Measurements from ENCODE around the gene SPATA22. TPM values are rescaled to one million over a fixed set of nuclear protein-coding genes. Genes with fewer than 3 reads are reported as not detected.
"Not testable (repeated sequence)": the region's sequence is repeated elsewhere in the genome, so short reads cannot be mapped to it uniquely, and the experiment has no call there.

SPATA22 gene
- total RNA-seq, 1 donor from 2014 or later = not detected

DNA sequence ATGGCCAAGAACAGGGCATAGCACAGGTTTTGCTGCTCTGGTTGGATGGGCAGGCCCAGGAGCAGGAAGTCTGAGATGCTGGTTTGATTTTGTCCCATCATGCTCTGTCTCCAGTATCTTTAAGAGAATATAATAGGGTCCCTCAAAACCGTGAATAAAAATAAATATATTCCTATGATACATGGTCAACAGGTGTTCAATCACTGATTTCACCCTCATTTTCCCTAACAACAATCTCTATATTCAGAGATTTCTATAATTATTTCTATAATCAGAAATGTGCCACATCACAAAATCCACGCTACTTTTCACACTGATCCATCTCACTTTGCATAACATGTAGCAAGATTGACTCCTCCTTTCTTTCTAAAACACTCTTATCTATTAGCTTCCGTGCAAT lies 37.9 kb downstream of the SPATA22 start, which contains the start of gene OR1E2:
TSS of gene OR1E2 (minus strand) at position 101 of the 400 bp plus-strand sequence. CDS start at position 101, 0 bp downstream.
- no peaks in the 10 kb centered on the region for H3K27me3 Mint-ChIP-seq (ENCODE audit: low read depth)
- H3K4me1 Mint-ChIP-seq = no peaks in the 10 kb centered on the region
- H3K4me3 Mint-ChIP-seq = no peak within 1 kb of the TSS
- no peak within 1 kb of the TSS for H3K27ac Mint-ChIP-seq
- H3K36me3 Mint-ChIP-seq = no peaks in the 10 kb centered on the region
- TF ChIP-seq, protein P1, sequence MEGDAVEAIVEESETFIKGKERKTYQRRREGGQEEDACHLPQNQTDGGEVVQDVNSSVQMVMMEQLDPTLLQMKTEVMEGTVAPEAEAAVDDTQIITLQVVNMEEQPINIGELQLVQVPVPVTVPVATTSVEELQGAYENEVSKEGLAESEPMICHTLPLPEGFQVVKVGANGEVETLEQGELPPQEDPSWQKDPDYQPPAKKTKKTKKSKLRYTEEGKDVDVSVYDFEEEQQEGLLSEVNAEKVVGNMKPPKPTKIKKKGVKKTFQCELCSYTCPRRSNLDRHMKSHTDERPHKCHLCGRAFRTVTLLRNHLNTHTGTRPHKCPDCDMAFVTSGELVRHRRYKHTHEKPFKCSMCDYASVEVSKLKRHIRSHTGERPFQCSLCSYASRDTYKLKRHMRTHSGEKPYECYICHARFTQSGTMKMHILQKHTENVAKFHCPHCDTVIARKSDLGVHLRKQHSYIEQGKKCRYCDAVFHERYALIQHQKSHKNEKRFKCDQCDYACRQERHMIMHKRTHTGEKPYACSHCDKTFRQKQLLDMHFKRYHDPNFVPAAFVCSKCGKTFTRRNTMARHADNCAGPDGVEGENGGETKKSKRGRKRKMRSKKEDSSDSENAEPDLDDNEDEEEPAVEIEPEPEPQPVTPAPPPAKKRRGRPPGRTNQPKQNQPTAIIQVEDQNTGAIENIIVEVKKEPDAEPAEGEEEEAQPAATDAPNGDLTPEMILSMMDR (IDR thresholded peaks at IDR 0.05; ENCODE audit: unreplicated experiment) = no peak
- H3K9me3 Mint-ChIP-seq = peaks cover 54% of the 10 kb centered on the region
- DNase-seq (ENCODE audit: low spot score in 2 of 2, unreplicated experiment in 2 of 2) = no peak

DNA sequence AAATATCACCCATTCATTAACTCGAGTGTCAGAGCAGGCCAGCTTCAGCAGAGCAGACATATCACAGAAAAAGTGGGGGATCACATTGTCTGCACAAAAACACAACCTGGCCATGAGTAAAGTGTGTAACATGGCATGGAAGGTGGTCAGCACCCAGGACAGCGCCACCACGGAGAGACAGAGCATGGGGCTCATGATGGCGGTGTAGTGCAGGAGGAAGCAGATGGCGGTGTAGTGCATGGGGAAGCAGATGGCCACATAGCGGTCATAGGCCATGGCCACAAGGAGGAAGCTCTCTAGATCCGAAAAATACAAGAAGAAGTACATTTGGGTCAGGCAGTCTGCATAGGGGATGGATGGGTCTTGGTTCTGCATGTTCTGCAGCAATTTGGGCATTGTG lies 38.4 kb downstream of the SPATA22 start:
- not testable (repeated sequence) for H3K27me3 Mint-ChIP-seq (ENCODE audit: low read depth); H3K36me3 Mint-ChIP-seq; DNase-seq (ENCODE audit: low spot score in 2 of 2, unreplicated experiment in 2 of 2); H3K4me1 Mint-ChIP-seq; H3K27ac Mint-ChIP-seq; H3K4me3 Mint-ChIP-seq
- H3K9me3 Mint-ChIP-seq = peaks cover 56% of the 10 kb centered on the region

DNA sequence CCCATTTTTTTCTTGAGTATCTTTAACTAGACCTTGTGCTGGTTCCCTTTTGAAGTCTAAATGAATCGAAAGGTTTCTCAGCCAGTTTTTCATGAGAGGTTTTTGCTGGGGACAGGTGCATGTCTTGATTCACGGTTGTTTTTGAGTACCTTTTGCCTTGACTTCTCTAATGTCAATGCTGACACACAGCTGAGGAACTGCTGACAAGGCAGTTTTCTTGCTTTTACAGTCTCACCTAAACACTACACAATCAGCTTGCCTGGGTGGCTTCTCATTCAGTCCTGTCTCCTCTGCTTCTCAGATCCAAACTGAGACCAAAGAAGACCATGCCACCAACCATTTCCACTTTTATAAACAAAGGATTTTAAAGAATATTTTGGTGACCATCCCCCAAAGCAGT lies 53.4 kb downstream of the SPATA22 start:
- no peak for DNase-seq (ENCODE audit: low spot score in 2 of 2, unreplicated experiment in 2 of 2)
- H3K4me3 Mint-ChIP-seq = no peak overlapping the region
- no peaks in the 10 kb centered on the region for H3K4me1 Mint-ChIP-seq
- TF ChIP-seq, protein P1 (IDR thresholded peaks at IDR 0.05; ENCODE audit: unreplicated experiment) = no peak
- no peak overlapping the region for H3K27ac Mint-ChIP-seq
- H3K36me3 Mint-ChIP-seq = no peaks in the 10 kb centered on the region
- no peaks in the 10 kb centered on the region for H3K27me3 Mint-ChIP-seq (ENCODE audit: low read depth)
- peaks cover 56% of the 10 kb centered on the region for H3K9me3 Mint-ChIP-seq

DNA sequence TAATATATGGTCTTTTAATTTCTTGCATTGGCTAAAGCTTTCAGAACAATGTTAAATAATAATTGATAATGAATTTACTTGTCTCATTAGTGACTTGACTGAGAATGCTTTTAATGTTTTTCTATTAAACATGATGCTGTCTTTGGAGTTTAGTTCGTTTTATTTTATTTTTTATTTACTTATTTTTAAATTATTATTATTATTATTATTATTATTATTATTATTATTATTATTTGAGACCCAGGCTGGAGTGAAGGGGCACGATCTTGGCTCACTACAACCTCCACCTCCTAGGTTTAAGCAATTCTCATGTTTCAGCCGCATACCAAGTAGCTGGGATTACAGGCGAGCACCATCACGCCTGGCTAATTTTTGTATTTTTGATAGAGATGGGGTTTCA lies 56.0 kb downstream of the SPATA22 start:
- Mint-ChIP-seq H3K27ac (no peak overlapping the region), H3K27me3 (ENCODE audit: low read depth) (no peaks in the 10 kb centered on the region), H3K36me3 (no peaks in the 10 kb centered on the region), H3K4me1 (no peaks in the 10 kb centered on the region), H3K9me3 (peaks cover 46% of the 10 kb centered on the region), H3K4me3 (no peak overlapping the region)
- TF ChIP-seq, protein P1 (IDR thresholded peaks at IDR 0.05; ENCODE audit: unreplicated experiment) = no peak
- DNase-seq (ENCODE audit: low spot score in 2 of 2, unreplicated experiment in 2 of 2) = no peak

DNA sequence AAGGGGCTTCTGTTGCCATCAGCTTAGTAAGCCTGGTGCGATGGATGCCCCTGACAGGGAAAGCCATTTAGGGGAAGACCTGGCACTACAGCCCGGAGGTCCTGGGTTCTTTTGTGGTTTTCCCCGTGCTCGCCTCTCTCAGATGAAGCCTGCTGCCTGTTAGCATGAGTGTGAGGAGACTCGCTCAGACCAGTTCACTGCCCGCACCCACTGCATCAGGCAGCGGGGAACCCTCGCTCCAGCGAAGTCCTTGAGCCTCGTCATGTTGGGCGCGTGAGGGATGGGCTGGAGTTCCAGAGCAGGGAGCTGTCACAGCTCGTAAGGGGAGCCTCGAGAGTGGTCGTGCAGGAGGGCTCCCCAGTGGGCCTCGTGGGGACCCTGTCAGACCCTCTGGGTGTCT lies 59.4 kb downstream of the SPATA22 start:
- H3K4me1 Mint-ChIP-seq, H3K27ac Mint-ChIP-seq: not testable (repeated sequence)

DNA sequence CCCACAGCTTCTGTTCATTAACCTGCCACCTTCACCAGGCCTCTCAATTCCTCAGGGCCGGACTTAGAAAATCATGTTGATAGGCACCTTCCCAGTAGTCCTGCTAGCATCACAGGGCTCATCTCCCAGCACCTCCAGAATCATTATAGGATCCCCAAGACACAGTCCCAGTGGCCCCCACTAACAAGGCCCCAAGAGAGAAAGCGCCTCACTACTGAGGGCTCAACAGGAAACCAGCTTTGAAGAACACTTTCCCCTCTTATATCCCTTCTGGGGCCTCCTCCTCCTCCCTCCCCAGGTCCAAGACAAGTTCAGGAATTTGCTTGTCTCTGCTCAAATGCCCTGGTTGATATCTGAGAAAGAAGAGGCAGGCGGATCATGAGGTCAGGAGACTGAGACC lies 60.5 kb downstream of the SPATA22 start, which contains the start of gene OR3A3:
TSS of gene OR3A3 (plus strand) at position 301 of the 400 bp plus-strand sequence.
- Mint-ChIP-seq H3K9me3 (peaks cover 53% of the 10 kb centered on the region), H3K4me1 (no peaks in the 10 kb centered on the region), H3K36me3 (no peaks in the 10 kb centered on the region), H3K27ac (no peak within 1 kb of the TSS), H3K4me3 (no peak within 1 kb of the TSS), H3K27me3 (ENCODE audit: low read depth) (no peaks in the 10 kb centered on the region)
- TF ChIP-seq, protein P1 (IDR thresholded peaks at IDR 0.05; ENCODE audit: unreplicated experiment) = no peak
- no peak for DNase-seq (ENCODE audit: low spot score in 2 of 2, unreplicated experiment in 2 of 2)

More for the DNA sequence above, 59.4 kb downstream of the SPATA22 start:
- not testable (repeated sequence) for H3K36me3 Mint-ChIP-seq; H3K27me3 Mint-ChIP-seq (ENCODE audit: low read depth); H3K4me3 Mint-ChIP-seq; DNase-seq (ENCODE audit: low spot score in 2 of 2, unreplicated experiment in 2 of 2)
- peaks cover 47% of the 10 kb centered on the region for H3K9me3 Mint-ChIP-seq

DNA sequence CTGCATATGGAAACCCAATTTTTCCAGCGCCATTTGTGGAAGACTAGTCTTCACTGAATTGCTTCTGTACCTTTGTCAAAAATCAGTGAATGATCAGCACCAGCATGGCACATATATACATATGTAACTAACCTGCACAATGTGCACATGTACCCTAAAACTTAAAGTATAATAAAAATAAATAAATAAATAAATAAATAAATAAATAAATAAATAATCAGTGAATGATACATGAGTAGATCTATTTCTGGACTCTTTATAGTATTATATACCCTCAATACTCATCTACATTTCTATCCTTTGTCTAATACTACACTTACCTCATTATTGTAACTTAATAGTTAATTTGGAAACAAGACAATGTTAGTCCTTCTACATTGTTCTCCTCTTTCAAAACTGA lies 67.8 kb downstream of the SPATA22 start:
- peaks cover 83% of the 10 kb centered on the region for H3K9me3 Mint-ChIP-seq
- H3K27me3 Mint-ChIP-seq (ENCODE audit: low read depth) = not testable (repeated sequence)

More for the DNA sequence above, 67.8 kb downstream of the SPATA22 start:
- not testable (repeated sequence) for H3K4me1 Mint-ChIP-seq; H3K4me3 Mint-ChIP-seq; H3K27ac Mint-ChIP-seq; H3K36me3 Mint-ChIP-seq; DNase-seq (ENCODE audit: low spot score in 2 of 2, unreplicated experiment in 2 of 2)

Data from mesothelial cell of epicardium (in vitro differentiated cells).